SKM-1 treated with dmso at 0.1 percent for 144 hours (cell line): ENCODE measurements around the gene UBE4A.
"Not testable (repeated sequence)": the region's sequence is repeated elsewhere in the genome, so short reads cannot be mapped to it uniquely, and the experiment has no call there.

Source experiments
- DNase-seq: peaks from one replicate; lab custom pipeline; 2025; ENCODE audit not compliant: unreplicated experiment; lab: John Stamatoyannopoulos, UW

The UBE4A gene

GRCh38 chr11:118398791-118399559 is 39.6 kb downstream of the UBE4A start:
- no peak for DNase-seq

GRCh38 chr11:118401151-118401879 is 41.9 kb downstream of the UBE4A start, which contains the start of gene ATP5MG:
Gene ATP5MG (plus strand): TSS chr11:118401606. CDS start chr11:118401666, 60 bp downstream.
- peak; percentile 87 for DNase-seq

GRCh38 chr11:118401880-118402590 is 42.6 kb downstream of the UBE4A start:
- no peak for DNase-seq

- not testable (repeated sequence) for DNase-seq
Observed at GRCh38 chr11:118402594-118402993, 43.2 kb downstream of the UBE4A start.

GRCh38 chr11:118406599-118407166 is 47.3 kb downstream of the UBE4A start:
- DNase-seq, result no peak

- DNase-seq, result no peak
Observed at GRCh38 chr11:118410055-118410745, 50.8 kb downstream of the UBE4A start.

GRCh38 chr11:118411530-118411929 is 52.1 kb downstream of the UBE4A start:
- no peak for DNase-seq

- DNase-seq, result no peak
Observed at GRCh38 chr11:118412921-118413320, 53.5 kb downstream of the UBE4A start.

- peak; percentile 33 for DNase-seq
Observed at GRCh38 chr11:118415062-118415738, 55.8 kb downstream of the UBE4A start.

GRCh38 chr11:118415739-118416068 is 56.3 kb downstream of the UBE4A start:
- no peak for DNase-seq

- DNase-seq, result not testable (repeated sequence)
Observed at GRCh38 chr11:118416900-118417299, 57.5 kb downstream of the UBE4A start.

GRCh38 chr11:118417801-118418200 is 58.4 kb downstream of the UBE4A start:
- no peak for DNase-seq

- no peak for DNase-seq
Observed at GRCh38 chr11:118418766-118419165, 59.4 kb downstream of the UBE4A start.

- DNase-seq, result no peak
Observed at GRCh38 chr11:118427707-118428106, 68.3 kb downstream of the UBE4A start.

- no peak for DNase-seq
Observed at GRCh38 chr11:118430956-118431355, 71.6 kb downstream of the UBE4A start.

- no peak for DNase-seq
Observed at GRCh38 chr11:118434123-118434552, 74.7 kb downstream of the UBE4A start.

- no peak for DNase-seq
Observed at GRCh38 chr11:118434553-118435289, 75.3 kb downstream of the UBE4A start.

GRCh38 chr11:118435290-118435892 is 76.0 kb downstream of the UBE4A start:
- peak; percentile 68 for DNase-seq
